Stimulated activated CD4-positive, alpha-beta T cell treated with anti-CD3 and anti-CD28 coated beads, Interleukin-12 subunit alpha, Interleukin-12 subunit beta, amount 100 ng/mL, for 24 hours (primary cell): ENCODE measurements around the gene SEPTIN14.
"Not testable (repeated sequence)": the region's sequence is repeated elsewhere in the genome, so short reads cannot be mapped to it uniquely, and the experiment has no call there.

Experiments used
- DNase-seq, 2 experiments: peaks; one replicate each; pipeline ENCODE4 v3.0.0-alpha.2; 2020; ENCODE audit warnings: low read depth in 2 of 2

SEPTIN14 gene

DNA sequence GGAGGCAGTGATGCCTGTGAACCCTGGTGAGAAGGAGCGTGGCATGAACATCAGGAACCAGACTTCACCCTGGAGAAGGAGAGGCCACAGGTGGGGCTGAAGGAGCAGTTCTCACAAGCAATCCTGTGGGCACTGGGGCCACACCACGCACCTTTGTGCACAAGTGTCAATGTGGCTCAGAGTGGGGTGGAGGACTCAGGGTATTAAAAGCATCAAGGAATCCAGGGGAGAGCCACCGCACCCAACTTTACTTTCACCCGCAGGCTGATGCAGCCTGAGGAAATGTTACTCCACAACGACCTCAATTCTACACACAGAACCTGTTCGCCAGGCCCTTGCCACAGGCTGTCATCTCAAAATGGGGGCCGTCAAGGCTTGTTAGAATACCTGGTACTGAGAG, 77.1 kb downstream of the SEPTIN14 start:
- DNase-seq: not testable (repeated sequence)

DNA sequence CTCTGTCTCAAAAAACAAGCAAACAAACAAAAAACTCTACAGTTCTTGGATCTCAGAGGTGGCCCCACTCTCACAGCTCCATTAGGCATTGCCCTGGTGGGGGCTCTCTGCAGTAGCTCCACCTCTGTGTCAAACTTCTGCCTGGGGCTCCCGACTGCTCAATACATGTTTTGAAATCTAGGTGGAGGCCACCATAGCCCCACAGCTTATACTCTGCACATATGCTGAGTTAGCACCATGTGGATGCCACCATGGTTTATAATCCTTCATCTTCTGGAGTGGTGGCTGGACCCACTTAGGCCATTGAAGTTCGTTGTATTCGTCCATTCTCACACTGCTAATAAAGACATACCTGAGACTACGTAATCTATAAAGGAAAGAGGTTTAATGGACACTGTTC, 78.4 kb downstream of the SEPTIN14 start:
- no peak for DNase-seq

DNA sequence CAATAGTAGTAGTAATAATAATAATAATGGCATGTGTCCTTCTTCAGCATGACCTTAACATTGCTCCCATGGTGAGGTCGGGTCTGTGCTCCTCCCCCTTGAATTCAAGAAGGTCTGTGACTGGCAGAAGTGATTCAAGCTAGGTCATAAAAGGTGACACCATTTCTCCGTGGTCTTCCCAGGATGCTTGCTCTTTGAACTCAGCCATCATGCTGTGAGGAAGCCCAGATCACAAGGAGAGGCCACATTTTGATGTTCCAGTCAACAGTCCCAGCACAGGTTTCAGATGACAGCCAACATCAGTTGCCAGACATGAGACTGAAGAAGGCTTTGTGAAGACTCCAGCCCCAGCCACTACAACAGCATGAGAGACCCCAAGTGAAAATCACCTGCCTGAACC, 83.9 kb downstream of the SEPTIN14 start:
- no peak for DNase-seq

DNA sequence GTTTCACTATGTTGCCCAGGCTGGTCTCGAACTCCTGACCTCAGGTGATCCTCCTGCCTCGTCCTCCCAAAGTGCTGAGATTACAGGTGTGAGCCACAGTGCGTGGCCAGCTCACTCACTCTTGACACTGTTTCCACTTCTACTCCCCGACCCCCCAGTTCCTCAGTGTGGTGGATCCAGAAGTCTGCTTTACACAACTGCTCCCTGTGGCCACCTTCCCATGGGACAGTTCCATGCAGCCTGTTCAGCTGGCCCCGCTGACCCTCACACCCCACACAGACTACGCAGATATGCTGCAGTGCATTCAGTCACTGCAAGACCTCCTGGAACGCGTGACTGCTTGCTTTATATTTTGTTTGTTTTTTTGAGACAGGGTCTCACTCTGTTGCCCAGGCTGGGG, 86.4 kb downstream of the SEPTIN14 start:
- DNase-seq: no peak

DNA sequence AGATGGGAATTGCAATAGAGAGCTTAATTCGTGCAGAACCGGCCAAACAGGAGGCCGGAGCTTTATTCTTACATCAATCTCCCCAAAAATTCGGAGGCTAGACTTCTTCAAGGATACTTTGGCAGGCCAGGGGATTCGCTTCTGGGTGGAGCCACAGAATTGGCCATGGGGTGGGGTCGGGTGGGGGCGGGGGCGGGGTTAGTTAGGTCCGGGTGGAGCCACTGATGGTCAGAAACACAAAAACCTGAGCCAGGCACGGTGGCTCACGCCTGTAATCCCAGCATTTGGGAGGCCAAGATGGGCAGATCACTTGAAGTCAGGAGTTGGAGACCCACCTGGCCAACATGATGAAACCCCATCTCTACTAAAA, 87.5 kb downstream of the SEPTIN14 start:
- DNase-seq: no peak

DNA sequence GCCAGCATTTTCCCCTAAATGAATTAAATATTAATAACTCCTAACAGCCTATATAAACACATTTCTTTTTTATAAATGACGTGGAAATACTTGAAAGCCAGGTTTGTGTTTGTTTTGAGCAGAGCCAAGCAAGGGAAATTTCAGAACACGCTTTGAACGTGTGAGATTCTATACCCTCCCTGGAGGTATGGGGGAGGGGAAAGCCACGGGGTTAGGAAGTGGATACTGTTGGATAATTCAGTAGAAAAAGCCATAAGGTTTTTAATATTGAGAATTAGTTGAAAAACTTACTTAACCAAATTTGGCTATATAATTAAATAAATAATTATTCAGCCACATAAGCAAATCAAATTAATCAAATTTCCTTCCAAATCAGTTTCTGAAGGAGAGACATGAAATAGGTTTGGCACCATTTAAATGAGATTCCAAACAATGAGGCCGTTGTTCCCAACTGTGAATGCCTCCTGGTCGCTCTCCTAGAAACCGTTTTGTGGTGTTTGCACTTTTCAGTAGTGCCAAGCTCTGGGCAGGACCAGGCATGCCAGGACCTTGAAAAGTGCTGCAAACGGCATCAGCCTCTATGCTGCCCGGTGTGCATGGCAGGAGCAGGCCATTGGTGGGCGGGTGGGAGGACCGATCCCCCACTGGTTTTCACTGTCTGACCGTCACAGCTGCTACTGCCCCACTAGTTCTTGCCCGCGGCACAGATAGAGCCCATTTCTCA, 88.1 kb downstream of the SEPTIN14 start:
- DNase-seq: no peak

DNA sequence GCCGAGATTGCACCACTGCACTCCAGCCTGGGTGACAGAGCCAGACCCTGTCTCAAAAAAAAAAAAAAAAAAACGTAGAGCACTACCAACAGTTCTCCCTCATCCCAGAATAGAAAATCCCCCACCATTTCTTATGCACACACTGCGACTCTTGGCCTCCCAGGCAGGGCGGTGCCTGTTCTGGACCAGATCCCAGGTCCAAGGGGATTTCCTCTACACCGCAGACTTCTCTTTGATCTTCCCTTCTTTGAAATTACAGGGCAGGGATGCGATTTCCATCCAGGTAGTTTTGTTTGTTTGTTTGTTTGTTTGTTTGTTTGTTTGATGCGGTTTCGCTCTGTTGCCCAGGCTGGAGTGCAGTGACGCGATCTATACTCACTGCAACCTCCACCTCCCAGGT, 91.8 kb downstream of the SEPTIN14 start:
- DNase-seq: no peak

DNA sequence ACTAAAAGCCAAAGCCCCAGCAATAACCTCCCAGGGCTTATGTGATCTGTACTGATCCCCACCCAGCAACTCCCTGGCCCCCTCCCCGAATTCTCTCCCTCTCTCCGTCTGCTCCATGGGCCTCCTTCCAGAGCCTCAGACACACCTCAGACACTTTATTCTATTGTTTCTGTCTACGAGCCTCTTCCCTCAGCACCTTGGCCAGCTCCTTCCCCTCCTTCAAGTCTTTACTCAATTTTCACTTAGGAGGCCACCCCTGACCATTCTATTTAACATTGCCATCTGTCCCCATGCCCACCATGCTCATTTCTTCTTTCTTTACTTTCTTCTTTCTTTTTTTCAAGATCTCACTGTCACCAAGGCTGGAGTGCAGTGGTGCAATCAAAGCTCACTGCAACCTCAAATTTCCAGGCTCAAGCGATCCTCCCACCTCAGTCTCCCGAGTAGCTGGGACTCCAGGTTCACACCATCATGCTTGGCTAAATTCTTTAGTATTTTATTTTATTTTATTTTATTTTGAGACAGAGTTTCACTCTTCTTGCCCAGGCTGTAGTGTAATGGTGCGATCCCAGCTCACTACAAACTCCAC, 109.2 kb downstream of the SEPTIN14 start:
- not testable (repeated sequence) for DNase-seq

DNA sequence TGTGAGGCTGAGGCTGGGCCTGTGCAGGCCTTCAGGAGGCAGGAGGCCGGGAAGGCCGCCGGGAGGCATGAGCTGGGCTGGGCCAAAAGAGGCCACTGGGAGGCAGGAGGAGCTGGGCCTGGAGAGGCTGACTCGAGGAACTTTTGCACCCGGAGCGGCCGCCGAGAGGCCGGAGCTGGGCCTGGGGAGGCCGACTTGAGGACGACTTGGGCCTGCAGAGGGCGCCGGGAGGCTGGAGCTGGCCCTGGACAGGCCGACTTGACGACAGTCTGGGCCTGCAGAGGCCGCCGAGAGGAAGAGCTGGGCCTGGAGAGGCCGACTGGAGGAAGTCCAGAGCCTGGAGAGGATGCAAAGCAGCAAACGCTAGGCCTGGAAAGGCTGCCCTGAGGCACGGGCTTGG, 117.8 kb downstream of the SEPTIN14 start:
- not testable (repeated sequence) for DNase-seq
